ENCODE data around the gene GPR162.
"Not testable (repeated sequence)": the region's sequence is repeated elsewhere in the genome, so short reads cannot be mapped to it uniquely, and the experiment has no call there.

- not testable (repeated sequence) for TF ChIP-seq CTCF (IDR thresholded peaks at IDR 0.05); ZFX (IDR thresholded peaks at IDR 0.05; ENCODE audit: borderline replicate concordance)
Measured at GRCh38 chr12:6870304-6870703, 48.7 kb downstream of the GPR162 start.

Data from 22Rv1 (cell line).